H1 (cell line): ENCODE data around the gene RCAN3. TPM values are rescaled to one million over a fixed set of nuclear protein-coding genes. Genes with fewer than 3 reads are reported as not detected.

Experiments
- CTCF ChIA-PET: fragments of 300-600 bp; sonication (Branson Sonifier 250); formaldehyde crosslinking; loops from one replicate; lab custom pipeline; 2021; ENCODE audit not compliant: partially characterized antibody; lab: Charles Lee
- POLR2A ChIA-PET: fragments of 300-600 bp; sonication (Branson Sonifier 250); formaldehyde crosslinking; loops from one replicate; lab custom pipeline; 2021; ENCODE audit warnings: inconsistent platforms; ENCODE audit not compliant: partially characterized antibody; lab: Charles Lee
- DNase-seq, 2 experiments: peaks; one replicate each; pipeline versions ENCODE4 v3.0.0 to v3.0.0-alpha.2; 2010 to 2022; ENCODE audit warnings: low spot score in 2 of 2, low read depth in 1 of 2, mixed read lengths in 1 of 2
- FAIRE-seq: peaks from 2 replicates; lab custom pipeline; 2011; peaks lifted over from hg19 to GRCh38; lab: Jason Lieb, UNC
- H2AFZ ChIP-seq: 2 replicates; pipeline ENCODE4 v1.8.1; 2012; ENCODE audit warnings: low read length, inconsistent platforms
- H2AK5ac ChIP-seq: 2 replicates; pipeline ENCODE4 v1.6.1; 2013; ENCODE audit warnings: low read depth, low read length
- H2BK120ac ChIP-seq: replicated peaks from 2 replicates; pipeline ENCODE3; 2013; ENCODE audit warnings: low read depth, low read length, inconsistent platforms
- H2BK12ac ChIP-seq: 2 replicates; pipeline ENCODE4 v1.6.1; 2013; ENCODE audit warnings: low read depth, low read length
- H2BK15ac ChIP-seq: 2 replicates; pipeline ENCODE4 v1.6.1; 2013; ENCODE audit warnings: low read length
- H2BK20ac ChIP-seq: 2 replicates; pipeline ENCODE4 v1.6.1; 2013; ENCODE audit warnings: low read length
- H2BK5ac ChIP-seq: 2 replicates; pipeline ENCODE4 v1.6.1; 2013; ENCODE audit warnings: low read depth, low read length
- H3K14ac ChIP-seq: 2 replicates; pipeline ENCODE4 v1.6.1; 2013; ENCODE audit warnings: inconsistent platforms; ENCODE audit not compliant: insufficient read length
- H3K18ac ChIP-seq: 2 replicates; pipeline ENCODE4 v1.6.1; 2013; ENCODE audit warnings: low read length; ENCODE audit errors: extremely low read depth
- H3K23ac ChIP-seq: 2 replicates; pipeline ENCODE4 v1.6.1; 2013; ENCODE audit warnings: inconsistent platforms; ENCODE audit not compliant: insufficient read length
- H3K23me2 ChIP-seq: 2 replicates; pipeline ENCODE4 v1.6.1; 2013; ENCODE audit warnings: low read depth, low read length
- H3K27ac ChIP-seq: 2 replicates; pipeline ENCODE4 v1.6.1; 2011; ENCODE audit warnings: low read depth, low read length, inconsistent platforms
- H3K27me3 ChIP-seq, 4 experiments: replicated peaks in 1 of 4; 1 replicate in 1 of 4; 2 replicates in 3 of 4; pipeline versions ENCODE4 v1.6.1 to v1.8.1; 2011 to 2013; ENCODE audit warnings: low read length in 3 of 4, mild to moderate bottlenecking in 3 of 4, inconsistent platforms in 2 of 4, mixed read lengths in 2 of 4, moderate library complexity in 1 of 4; ENCODE audit not compliant: control insufficient read depth in 3 of 4, insufficient read depth in 3 of 4; ENCODE audit errors: extremely low read depth in 1 of 4
- H3K36me3 ChIP-seq, 4 experiments: 2 replicates each; pipeline versions ENCODE4 v1.6.1 to v1.8.1; 2011 to 2013; ENCODE audit warnings: mild to moderate bottlenecking in 4 of 4, low read length in 3 of 4, moderate library complexity in 2 of 4, control low read depth in 1 of 4, inconsistent platforms in 1 of 4; ENCODE audit not compliant: insufficient read depth in 4 of 4, control insufficient read depth in 2 of 4
- H3K4ac ChIP-seq: replicated peaks from 2 replicates; pipeline ENCODE3; 2013; ENCODE audit warnings: low read length, low read depth, mixed read lengths, inconsistent platforms; ENCODE audit not compliant: insufficient read length
- H3K4me1 ChIP-seq, 4 experiments: replicated peaks in 1 of 4; 1 replicate in 1 of 4; 2 replicates in 3 of 4; pipeline versions ENCODE4 v1.6.1 to v1.8.1; 2011 to 2013; ENCODE audit warnings: low read length in 3 of 4, inconsistent platforms in 2 of 4, mixed read lengths in 1 of 4; ENCODE audit not compliant: insufficient read depth in 4 of 4, control insufficient read depth in 3 of 4
- H3K4me2 ChIP-seq, 2 experiments: 2 replicates each; pipeline versions ENCODE4 v1.6.1 to v1.8.1; 2011 to 2013; ENCODE audit warnings: low read depth in 2 of 2, low read length in 2 of 2, control low read depth in 1 of 2, inconsistent platforms in 1 of 2, mild to moderate bottlenecking in 1 of 2; ENCODE audit not compliant: insufficient read depth in 1 of 2
- H3K4me3 ChIP-seq, 4 experiments: fragments of 200-600, 300-600 bp in 1 of 4; sonication (generic), shearing (Covaris generic), sonication (Bioruptor Twin) in 1 of 4; 2 replicates each; pipeline versions ENCODE4 v1.5.1 to v1.8.1; 2011 to 2016; ENCODE audit warnings: low read length in 4 of 4, low read depth in 3 of 4, control low read depth in 2 of 4, inconsistent platforms in 2 of 4, mild to moderate bottlenecking in 2 of 4, mixed read lengths in 1 of 4, moderate library complexity in 1 of 4; ENCODE audit not compliant: insufficient read depth in 2 of 4; ENCODE audit errors: extremely low read depth in 1 of 4
- H3K56ac ChIP-seq: replicated peaks from 2 replicates; pipeline ENCODE3; 2013; ENCODE audit warnings: low read depth, mild to moderate bottlenecking, mixed read lengths, low read length, inconsistent platforms; ENCODE audit not compliant: insufficient read length
- H3K79me1 ChIP-seq: 2 replicates; pipeline ENCODE4 v1.6.1; 2013; ENCODE audit warnings: low read depth, low read length, control low read depth
- H3K79me2 ChIP-seq, 2 experiments: 2 replicates each; pipeline versions ENCODE4 v1.6.1 to v1.8.1; 2012 to 2013; ENCODE audit warnings: low read length in 2 of 2, mild to moderate bottlenecking in 2 of 2, inconsistent platforms in 1 of 2; ENCODE audit not compliant: insufficient read depth in 2 of 2, control insufficient read depth in 1 of 2
- H3K9ac ChIP-seq, 4 experiments: replicated peaks in 1 of 4; 1 replicate in 1 of 4; 2 replicates in 3 of 4; pipeline versions ENCODE4 v1.6.1 to v1.8.1; 2011 to 2013; ENCODE audit warnings: low read depth in 3 of 4, low read length in 3 of 4, control low read depth in 2 of 4, mild to moderate bottlenecking in 2 of 4, moderate library complexity in 2 of 4, inconsistent platforms in 1 of 4; ENCODE audit errors: extremely low read depth in 1 of 4
- H3K9me3 ChIP-seq, 2 experiments: 2 replicates each; pipeline versions ENCODE4 v1.6.1 to v1.8.1; 2012 to 2013; ENCODE audit warnings: mild to moderate bottlenecking in 2 of 2, moderate library complexity in 2 of 2, control low read depth in 1 of 2, inconsistent platforms in 1 of 2, low read depth in 1 of 2, low read length in 1 of 2, mixed read lengths in 1 of 2; ENCODE audit not compliant: insufficient read depth in 2 of 2
- H4K20me1 ChIP-seq, 2 experiments: replicated peaks in 1 of 2; 2 replicates each; pipeline versions ENCODE3 to v1.8.1; 2011 to 2013; ENCODE audit warnings: inconsistent platforms in 2 of 2, low read length in 2 of 2, mild to moderate bottlenecking in 1 of 2; ENCODE audit not compliant: insufficient read depth in 2 of 2, control insufficient read depth in 1 of 2
- H4K5ac ChIP-seq: 2 replicates; pipeline ENCODE4 v1.6.1; 2013; ENCODE audit warnings: low read length, low read depth, mixed read lengths, inconsistent platforms; ENCODE audit not compliant: insufficient read length
- H4K8ac ChIP-seq: 2 replicates; pipeline ENCODE4 v1.8.0; 2013; ENCODE audit warnings: mild to moderate bottlenecking, moderate library complexity, low read length, inconsistent platforms; ENCODE audit not compliant: insufficient read depth; ENCODE audit errors: extremely low read depth
- H4K91ac ChIP-seq: replicated peaks from 2 replicates; pipeline ENCODE3; 2013; ENCODE audit warnings: low read length, mixed read lengths, inconsistent platforms; ENCODE audit not compliant: insufficient read length
- BACH1 ChIP-seq: IDR thresholded peaks from 2 replicates; pipeline ENCODE4 v1.6.1; 2012; ENCODE audit warnings: low read length, improper control_type of control experiment
- CTBP2 ChIP-seq: IDR thresholded peaks from 2 replicates; pipeline ENCODE4 v1.7.0; 2011; ENCODE audit warnings: borderline replicate concordance, mild to moderate bottlenecking, moderate library complexity, mixed read lengths, low read length; ENCODE audit not compliant: insufficient read depth, insufficient read length
- EP300 ChIP-seq, 2 experiments: IDR thresholded peaks; 1 replicate in 1 of 2; 2 replicates in 1 of 2; pipeline ENCODE4 v1.6.1; 2011 to 2012; ENCODE audit warnings: low read depth in 2 of 2, low read length in 2 of 2, mild to moderate bottlenecking in 2 of 2, borderline replicate concordance in 1 of 2, inconsistent platforms in 1 of 2, moderate library complexity in 1 of 2
- FOSL1 ChIP-seq: IDR thresholded peaks from 2 replicates; pipeline ENCODE4 v1.6.1; 2011; ENCODE audit warnings: mild to moderate bottlenecking, low read depth, low read length, moderate library complexity; ENCODE audit not compliant: insufficient read depth
- PHF8 ChIP-seq: fragments of 200-600 bp; sonication (generic); conservative IDR thresholded peaks from 2 replicates; pipeline ENCODE4 v1.7.1; 2012; ENCODE audit warnings: low read depth, mild to moderate bottlenecking, inconsistent platforms, low read length, moderate library complexity
- RNF2 ChIP-seq: fragments of 200-900, 300-1000 bp; sonication (generic); IDR thresholded peaks from 2 replicates; pipeline ENCODE4 v1.7.1; 2016; ENCODE audit warnings: borderline replicate concordance, low read depth, mild to moderate bottlenecking, antibody characterized with exemption, low read length; ENCODE audit not compliant: poor library complexity, severe bottlenecking; ENCODE audit errors: missing control alignments
- RXRA ChIP-seq: IDR thresholded peaks from 2 replicates; pipeline ENCODE4 v1.6.1; 2011; ENCODE audit warnings: low read depth, mild to moderate bottlenecking, low read length, moderate library complexity; ENCODE audit not compliant: insufficient read depth
- SIN3A ChIP-seq, 2 experiments: IDR thresholded peaks in 1 of 2; conservative IDR thresholded peaks in 1 of 2; 2 replicates each; pipeline ENCODE4 v1.6.1; 2011 to 2012; ENCODE audit warnings: low read length in 2 of 2, improper control_type of control experiment in 1 of 2, low read depth in 1 of 2, mild to moderate bottlenecking in 1 of 2
- SP2 ChIP-seq: IDR thresholded peaks from 2 replicates; pipeline ENCODE4 v1.6.1; 2012; ENCODE audit warnings: mild to moderate bottlenecking, low read length, inconsistent platforms
- SP4 ChIP-seq: IDR thresholded peaks from 2 replicates; pipeline ENCODE4 v1.6.1; 2012; ENCODE audit warnings: low read length, inconsistent platforms
- TBP ChIP-seq: IDR thresholded peaks from 2 replicates; pipeline ENCODE4 v1.6.1; 2011; ENCODE audit warnings: low read depth, low read length, improper control_type of control experiment
- WGBS, 2 experiments: shearing (Covaris generic) in 1 of 2; methylation state at CpG; one replicate each; pipeline versions ENCODE4 v1.1.6 to v1.1.7; 2013 to 2015; ENCODE audit warnings: low lambda C conversion rate in 2 of 2, mixed read lengths in 2 of 2, inconsistent platforms in 1 of 2, low coverage in 1 of 2, missing lambda C conversion rate in 1 of 2; ENCODE audit not compliant: insufficient replicate concordance in 2 of 2, insufficient coverage in 1 of 2, insufficient read length in 1 of 2; ENCODE audit errors: extremely low coverage in 1 of 2, missing lambda C conversion rate in 1 of 2; 5-methylcytosine and 5-hydroxymethylcytosine counted together
- polyA plus RNA-seq, 7 experiments: library from polyadenylated mRNA; depleted of rRNA in 3 of 7; stranded (reverse) in 5 of 7; unstranded in 2 of 7; fragments of >200 nt in 5 of 7; fragments of 200-250 nt in 2 of 7; gene quantifications; 1 replicate in 5 of 7; 2 replicates in 1 of 7; 4 replicates in 1 of 7; pipeline versions ENCODE4 v1.2.1 to v1.2.3, GENCODE V29; 2011 to 2013; ENCODE audit warnings: missing spikeins in 2 of 7, mixed read lengths in 2 of 7
- total RNA-seq: library from RNA; stranded (reverse); fragmentation: NEBNext Ultra II Directional; extraction: Animal tissue kit (Norgen Biotek cat#: 25700); gene quantifications from 2 replicates; pipeline ENCODE4 v1.2.1, GENCODE V29; 2021
- TF ChIP-seq, protein P1 (sequence below): IDR thresholded peaks from 2 replicates; pipeline ENCODE4 v1.6.1; 2012; ENCODE audit warnings: inconsistent platforms

The RCAN3 gene
- total and polyA plus RNA-seq, 2 of the 8 experiments (the other 6 are each of a cell fraction or from before 2014, with no cell fraction given): 5.6 to 16.6 TPM

GRCh38 chr1:24551960-24552571 lies 49.4 kb downstream of the RCAN3 start:
- POLR2A ChIA-PET: no interaction called here
- Histone ChIP-seq H2BK12ac (no peak overlapping the region), H3K27me3 (peaks cover 0 to 24% (median 18%) of the 10 kb centered on the region in 4 experiments; a peak in 5 of 7 replicates), H2AK5ac (no peak overlapping the region), H3K4me2 (no peak overlapping the region), H3K9me3 (no peaks in the 10 kb centered on the region), H3K4me1 (peaks cover 0 to 10% (median 3%) of the 10 kb centered on the region in 4 experiments; a peak in 3 of 7 replicates), H3K23ac (no peak overlapping the region), H3K79me1 (no peaks in the 10 kb centered on the region), H3K18ac (no peak overlapping the region), H4K20me1 (no peaks in the 10 kb centered on the region), H3K36me3 (no peaks in the 10 kb centered on the region), H2BK20ac (no peak overlapping the region), H3K27ac (no peak overlapping the region), H4K5ac (no peak overlapping the region), H4K91ac (no peak overlapping the region), H3K14ac (no peak overlapping the region), H3K4me3 (no peak overlapping the region), H2BK5ac (no peak overlapping the region), H2BK120ac (no peak overlapping the region), H3K4ac (no peak overlapping the region), H2BK15ac (no peak overlapping the region), H2AFZ (peak overlapping the region; percentile 68; the same call in 1 of the 2 replicates), H4K8ac (no peak overlapping the region), H3K9ac (no peak overlapping the region), H3K56ac (no peak overlapping the region), H3K23me2 (peaks cover 7% of the 10 kb centered on the region; the same call in 1 of the 2 replicates), H3K79me2 (no peaks in the 10 kb centered on the region)
- CTCF ChIA-PET: interaction anchor here (0.7 kb wide), 1 partner anchor 315 kb away, joined by 4 read pairs; no protein-coding TSS in a partner anchor
- no peak for DNase-seq
- TF ChIP-seq, protein P1, sequence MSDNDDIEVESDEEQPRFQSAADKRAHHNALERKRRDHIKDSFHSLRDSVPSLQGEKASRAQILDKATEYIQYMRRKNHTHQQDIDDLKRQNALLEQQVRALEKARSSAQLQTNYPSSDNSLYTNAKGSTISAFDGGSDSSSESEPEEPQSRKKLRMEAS: no peak
- TF ChIP-seq SP2 (no peak), SP4 (no peak), PHF8 (no peak), EP300 (IDR thresholded peaks at IDR 0.05; ENCODE audit: borderline replicate concordance in 1 of 2, low read depth in 2 of 2, low read length in 2 of 2) (no peak), TBP (no peak), FOSL1 (no peak), RXRA (no peak), RNF2 (no peak), SIN3A (conservative IDR thresholded peaks at IDR 0.05 in 1 of 2, IDR thresholded peaks at IDR 0.05 in 1 of 2; ENCODE audit: low read depth in 1 of 2, low read length in 2 of 2) (no peak), CTBP2 (no peak), BACH1 (no peak)
- WGBS, 2 experiments: 88% methylated on average over 10 of the region's 10 CpGs; no CpG with 5 or more reads in 1 of the 2 experiments
- FAIRE-seq: no peak
